AG10803 (cell line): ENCODE results near the gene AMBRA1.

Experiments used
- DNase-seq: peaks from one replicate; pipeline ENCODE4 v3.0.0; 2010; ENCODE audit warnings: low read depth
- H3K4me3 ChIP-seq: 2 replicates; pipeline ENCODE4 v1.5.1; 2011; ENCODE audit warnings: mild to moderate bottlenecking, low read length, control low read depth
- CTCF ChIP-seq: conservative IDR thresholded peaks from 2 replicates; pipeline ENCODE4 v1.5.1; 2011; ENCODE audit warnings: mild to moderate bottlenecking, low read length, control low read depth, inconsistent platforms

Gene AMBRA1

GRCh38 chr11:46504817-46505613 lies 88.8 kb downstream of the AMBRA1 start:
- peak; percentile 6 for DNase-seq
- no peak overlapping the region for H3K4me3 ChIP-seq
- TF ChIP-seq CTCF: no peak

GRCh38 chr11:46499821-46500220 lies 94.0 kb downstream of the AMBRA1 start:
- no peak for DNase-seq
- no peak overlapping the region for H3K4me3 ChIP-seq
- no peak for TF ChIP-seq CTCF

GRCh38 chr11:46498968-46499367 lies 94.9 kb downstream of the AMBRA1 start:
- H3K4me3 ChIP-seq: no peak overlapping the region
- no peak for DNase-seq
- TF ChIP-seq CTCF: no peak

- no peak for DNase-seq
- TF ChIP-seq CTCF: no peak
- H3K4me3 ChIP-seq: no peak overlapping the region
Measured at GRCh38 chr11:46498179-46498578, 95.6 kb downstream of the AMBRA1 start.

GRCh38 chr11:46497498-46497897 lies 96.3 kb downstream of the AMBRA1 start:
- no peak overlapping the region for H3K4me3 ChIP-seq
- TF ChIP-seq CTCF: no peak
- DNase-seq: no peak

GRCh38 chr11:46493791-46494190 lies 100.0 kb downstream of the AMBRA1 start:
- peak; percentile 56 for DNase-seq
- no peak overlapping the region for H3K4me3 ChIP-seq
- TF ChIP-seq CTCF: no peak

- DNase-seq: peak; percentile 63
- H3K4me3 ChIP-seq: no peak overlapping the region
- TF ChIP-seq CTCF: no peak
Measured at GRCh38 chr11:46492532-46492931, 101.3 kb downstream of the AMBRA1 start.
